Measurements from ENCODE around the gene C15orf62. TPM values are rescaled to one million over a fixed set of nuclear protein-coding genes. Genes with fewer than 3 reads are reported as not detected.

C15orf62 gene
- total RNA-seq, 1 experiment from 2014 or later = 0.26 TPM

DNA sequence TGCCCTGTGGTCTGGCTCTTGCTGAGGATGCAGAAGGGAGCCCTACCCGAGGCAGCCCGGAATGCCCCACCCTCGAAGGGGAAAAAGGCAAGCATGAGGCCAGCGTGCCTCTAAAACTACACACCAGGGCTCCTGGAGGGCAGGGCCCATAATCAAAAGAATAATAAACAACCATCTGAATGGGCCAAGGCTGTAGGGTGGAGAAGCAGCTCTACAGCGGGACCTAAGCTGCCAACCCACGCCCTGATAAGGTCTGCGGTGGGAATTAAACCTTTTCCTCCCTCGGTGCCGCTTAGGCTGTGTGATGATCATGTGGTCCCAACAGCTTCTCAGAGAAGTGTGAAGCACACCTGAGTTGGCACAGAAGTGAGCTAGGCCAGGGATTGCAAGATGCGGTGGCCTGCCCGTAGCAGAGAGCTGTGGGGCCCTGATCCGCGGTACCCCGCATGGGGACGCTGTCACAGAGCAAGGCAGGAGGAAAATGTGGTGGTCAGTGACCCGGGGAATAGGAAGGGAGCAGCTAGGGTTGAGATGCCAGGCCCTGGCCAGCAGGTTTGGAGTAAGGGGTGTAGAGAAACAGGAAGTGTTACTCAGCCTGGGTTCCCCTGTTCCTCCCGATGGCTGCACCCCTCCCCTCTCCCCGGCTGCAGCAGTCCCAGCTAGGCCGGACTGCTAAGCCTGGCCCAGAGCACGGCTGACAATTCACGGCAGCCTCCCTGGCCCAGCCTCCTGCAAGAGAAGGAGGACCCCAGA is 1.1 kb upstream of the C15orf62 start:
- H3K9me3 Mint-ChIP-seq (ENCODE audit: unreplicated experiment) = no peaks in the 10 kb centered on the region
- no peaks in the 10 kb centered on the region for H3K27me3 Mint-ChIP-seq (ENCODE audit: insufficient read depth, unreplicated experiment)
- ChIA-PET CTCF (interaction anchor here (0.5 to 1.9 kb wide), 12 partner anchors 8 to 170 kb away, joined by 3 to 11 read pairs (median 3); partner anchors contain the start of gene RHOV), POLR2A (interaction anchor here (0.7 to 3.1 kb wide), 17 partner anchors 8 to 515 kb away, joined by 3 to 30 read pairs (median 6); partner anchors contain the start of genes DNAJC17, RAD51, RPUSD2 and SPINT1)
- intact Hi-C loops (cut with micrococcal nuclease) = loop anchor here (2.0 to 10.0 kb wide), 2 partner anchors 22 to 174 kb away; partner anchors contain the start of gene KNL1
- DNase-seq (ENCODE audit: unreplicated experiment) = no peak
- TF ChIP-seq, protein P1, sequence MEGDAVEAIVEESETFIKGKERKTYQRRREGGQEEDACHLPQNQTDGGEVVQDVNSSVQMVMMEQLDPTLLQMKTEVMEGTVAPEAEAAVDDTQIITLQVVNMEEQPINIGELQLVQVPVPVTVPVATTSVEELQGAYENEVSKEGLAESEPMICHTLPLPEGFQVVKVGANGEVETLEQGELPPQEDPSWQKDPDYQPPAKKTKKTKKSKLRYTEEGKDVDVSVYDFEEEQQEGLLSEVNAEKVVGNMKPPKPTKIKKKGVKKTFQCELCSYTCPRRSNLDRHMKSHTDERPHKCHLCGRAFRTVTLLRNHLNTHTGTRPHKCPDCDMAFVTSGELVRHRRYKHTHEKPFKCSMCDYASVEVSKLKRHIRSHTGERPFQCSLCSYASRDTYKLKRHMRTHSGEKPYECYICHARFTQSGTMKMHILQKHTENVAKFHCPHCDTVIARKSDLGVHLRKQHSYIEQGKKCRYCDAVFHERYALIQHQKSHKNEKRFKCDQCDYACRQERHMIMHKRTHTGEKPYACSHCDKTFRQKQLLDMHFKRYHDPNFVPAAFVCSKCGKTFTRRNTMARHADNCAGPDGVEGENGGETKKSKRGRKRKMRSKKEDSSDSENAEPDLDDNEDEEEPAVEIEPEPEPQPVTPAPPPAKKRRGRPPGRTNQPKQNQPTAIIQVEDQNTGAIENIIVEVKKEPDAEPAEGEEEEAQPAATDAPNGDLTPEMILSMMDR (IDR thresholded peaks at IDR 0.05; ENCODE audit: unreplicated experiment) = no peak
- peak overlapping the region; percentile 84 for H3K27ac Mint-ChIP-seq (ENCODE audit: low read depth, unreplicated experiment)
- no TSS peak for BruUV-seq (replicated peaks)
- peaks cover 55% of the 10 kb centered on the region for H3K36me3 Mint-ChIP-seq (ENCODE audit: insufficient read depth, unreplicated experiment)
- H3K4me1 Mint-ChIP-seq (ENCODE audit: insufficient read depth, unreplicated experiment) = peaks cover 48% of the 10 kb centered on the region
- peak overlapping the region; percentile 64 for H3K4me3 Mint-ChIP-seq (ENCODE audit: unreplicated experiment)

DNA sequence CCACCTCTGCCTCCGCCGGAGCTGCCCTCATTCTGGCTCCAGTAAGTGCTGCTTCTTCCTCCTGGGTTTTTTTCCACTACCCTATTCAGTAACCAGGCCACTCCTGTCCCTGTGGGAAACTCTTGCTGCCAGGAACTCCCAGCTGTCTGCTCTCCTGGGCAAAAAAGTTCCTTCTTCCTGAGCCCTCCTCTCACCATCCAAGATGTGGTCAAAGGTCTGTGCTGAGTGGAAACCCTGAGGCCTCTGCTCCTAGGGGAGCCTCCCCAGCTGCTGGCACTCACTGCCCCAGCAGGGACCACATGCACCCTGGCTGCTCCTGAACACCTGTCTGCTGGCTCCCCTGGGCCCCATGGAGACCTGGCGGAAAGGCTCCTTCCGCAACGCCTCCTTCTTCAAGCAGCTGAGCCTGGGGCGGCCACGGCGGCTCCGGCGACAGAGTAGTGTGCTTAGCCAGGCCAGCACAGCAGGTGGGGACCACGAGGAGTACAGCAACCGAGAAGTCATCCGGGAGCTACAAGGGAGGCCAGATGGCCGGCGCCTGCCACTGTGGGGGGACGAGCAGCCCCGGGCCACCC is 454 bp downstream of the C15orf62 start:
- no peaks in the 10 kb centered on the region for H3K27me3 Mint-ChIP-seq (ENCODE audit: insufficient read depth, unreplicated experiment)
- peak overlapping the region; percentile 64 for H3K4me3 Mint-ChIP-seq (ENCODE audit: unreplicated experiment)
- H3K27ac Mint-ChIP-seq (ENCODE audit: low read depth, unreplicated experiment) = peak overlapping the region; percentile 84
- intact Hi-C loops (cut with micrococcal nuclease) = no loop called here
- H3K4me1 Mint-ChIP-seq (ENCODE audit: insufficient read depth, unreplicated experiment) = peaks cover 45% of the 10 kb centered on the region
- BruUV-seq (replicated peaks) = TSS peak; percentile 48
- no peaks in the 10 kb centered on the region for H3K9me3 Mint-ChIP-seq (ENCODE audit: unreplicated experiment)
- TF ChIP-seq, protein P1 (IDR thresholded peaks at IDR 0.05; ENCODE audit: unreplicated experiment) = no peak
- peaks cover 69% of the 10 kb centered on the region for H3K36me3 Mint-ChIP-seq (ENCODE audit: insufficient read depth, unreplicated experiment)
- no peak for DNase-seq (ENCODE audit: unreplicated experiment)
- CTCF ChIA-PET = interaction anchor here (0.6 to 1.7 kb wide), 15 partner anchors 9 to 252 kb away, joined by 3 to 12 read pairs (median 4); no protein-coding TSS in a partner anchor
- POLR2A ChIA-PET = interaction anchor here (0.7 to 3.1 kb wide), 20 partner anchors 8 to 201 kb away, joined by 3 to 30 read pairs (median 5); partner anchors contain the start of genes DNAJC17, RPUSD2, SPINT1 and VPS18

DNA sequence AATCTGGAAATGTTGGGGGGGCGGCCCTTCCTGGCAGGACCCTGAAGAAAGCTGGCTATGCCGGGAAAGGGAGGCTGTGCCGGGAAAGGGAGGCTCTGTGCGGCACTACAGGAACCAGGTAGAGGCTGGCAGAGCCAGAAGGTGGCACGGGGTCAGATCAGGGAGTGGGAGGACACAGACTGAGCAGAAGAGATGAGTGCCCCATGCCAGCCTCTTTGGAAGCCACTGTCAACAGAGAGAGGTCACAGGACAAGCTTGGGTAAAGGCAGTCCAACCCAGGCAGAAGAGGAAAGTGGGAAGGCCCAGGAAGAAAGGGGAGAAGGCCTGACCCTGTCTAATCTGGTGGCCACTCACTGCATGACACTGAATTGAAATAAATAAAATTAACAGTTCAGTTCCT is 1.5 kb downstream of the C15orf62 start:
- H3K36me3 Mint-ChIP-seq (ENCODE audit: insufficient read depth, unreplicated experiment) = peaks cover 71% of the 10 kb centered on the region
- no peak overlapping the region for H3K27ac Mint-ChIP-seq (ENCODE audit: low read depth, unreplicated experiment)
- no peaks in the 10 kb centered on the region for H3K27me3 Mint-ChIP-seq (ENCODE audit: insufficient read depth, unreplicated experiment)
- H3K4me3 Mint-ChIP-seq (ENCODE audit: unreplicated experiment) = peak overlapping the region; percentile 29
- DNase-seq (ENCODE audit: unreplicated experiment) = no peak
- intact Hi-C loops (cut with micrococcal nuclease) = no loop called here
- no TSS peak for BruUV-seq (replicated peaks)
- CTCF ChIA-PET = interaction anchor here (0.7 to 0.9 kb wide), 2 partner anchors 11 to 87 kb away, joined by 4 to 12 read pairs; no protein-coding TSS in a partner anchor
- H3K9me3 Mint-ChIP-seq (ENCODE audit: unreplicated experiment) = no peaks in the 10 kb centered on the region
- TF ChIP-seq, protein P1 (IDR thresholded peaks at IDR 0.05; ENCODE audit: unreplicated experiment) = no peak
- POLR2A ChIA-PET = interaction anchor here (1.0 to 3.1 kb wide), 5 partner anchors 23 to 207 kb away, joined by 3 to 30 read pairs (median 12); partner anchors contain the start of genes CCDC32, RAD51 and SPINT1
- H3K4me1 Mint-ChIP-seq (ENCODE audit: insufficient read depth, unreplicated experiment) = peaks cover 36% of the 10 kb centered on the region

DNA sequence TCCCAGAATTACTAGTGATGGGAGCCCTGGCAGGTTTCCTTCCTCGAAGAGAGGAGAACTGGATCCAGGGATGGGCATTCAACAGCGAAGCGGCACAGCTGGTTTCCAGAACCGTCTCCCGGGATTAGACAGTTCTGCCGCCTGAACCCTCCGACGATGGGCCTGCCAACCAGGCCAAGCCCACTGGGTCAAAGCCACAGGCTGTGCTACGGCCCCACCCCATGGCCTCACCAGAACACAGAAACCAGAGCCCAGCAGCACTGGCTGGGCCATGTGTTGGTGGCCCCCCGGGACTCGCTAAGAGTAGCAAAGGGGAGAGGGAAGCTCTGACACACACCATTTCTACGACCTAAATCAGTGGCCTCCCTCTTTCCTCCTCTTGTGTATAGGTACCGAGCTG is 2.2 kb downstream of the C15orf62 start:
- peaks cover 38% of the 10 kb centered on the region for H3K4me1 Mint-ChIP-seq (ENCODE audit: insufficient read depth, unreplicated experiment)
- no peaks in the 10 kb centered on the region for H3K9me3 Mint-ChIP-seq (ENCODE audit: unreplicated experiment)
- BruUV-seq (replicated peaks) = no TSS peak
- peaks cover 75% of the 10 kb centered on the region for H3K36me3 Mint-ChIP-seq (ENCODE audit: insufficient read depth, unreplicated experiment)
- DNase-seq (ENCODE audit: unreplicated experiment) = no peak
- POLR2A ChIA-PET = interaction anchor here (1.0 to 1.1 kb wide), 2 partner anchors 77 to 208 kb away, joined by 3 read pairs; partner anchors contain the start of genes CCDC32 and RAD51
- intact Hi-C loops (cut with micrococcal nuclease) = no loop called here
- TF ChIP-seq, protein P1 (IDR thresholded peaks at IDR 0.05; ENCODE audit: unreplicated experiment) = no peak
- H3K27ac Mint-ChIP-seq (ENCODE audit: low read depth, unreplicated experiment) = no peak overlapping the region
- H3K27me3 Mint-ChIP-seq (ENCODE audit: insufficient read depth, unreplicated experiment) = no peaks in the 10 kb centered on the region
- CTCF ChIA-PET = interaction anchor here (1.8 kb wide), 1 partner anchor 11 kb away, joined by 5 read pairs; no protein-coding TSS in a partner anchor
- no peak overlapping the region for H3K4me3 Mint-ChIP-seq (ENCODE audit: unreplicated experiment)
